Motor neuron (in vitro differentiated cells): ENCODE data around the gene ZFAND3. TPM values are rescaled to one million over a fixed set of nuclear protein-coding genes. Genes with fewer than 3 reads are reported as not detected.

Experiments
- ATAC-seq, 8 experiments: fragments of 200-7000 bp; cut with Tn5 transposase; replicated peaks in 6 of 8; 2 replicates each; pipeline ENCODE4 v1.8.0; 2021; ENCODE audit warnings: mild to moderate bottlenecking in 8 of 8, moderate library complexity in 8 of 8
- H3K27ac ChIP-seq, 2 donors: fragments of 250-450 bp; sonication (Bioruptor Pico); 2 replicates each; pipeline ENCODE4 v1.9.0; 2021; ENCODE audit warnings: antibody characterized with exemption in 2 of 2, mild to moderate bottlenecking in 2 of 2, moderate library complexity in 1 of 2
- H3K4me1 ChIP-seq, 2 donors: fragments of 250-450 bp; sonication (Bioruptor Pico); replicated peaks in 1 of 2; 2 replicates each; pipeline ENCODE4 v1.6.1; 2021; ENCODE audit warnings: antibody characterized with exemption in 2 of 2, mild to moderate bottlenecking in 2 of 2, moderate library complexity in 1 of 2
- H3K4me3 ChIP-seq, 5 donors: fragments of 250-450 bp; sonication (Bioruptor Pico); 2 replicates each; pipeline ENCODE4 v1.9.0; 2021; ENCODE audit warnings: antibody characterized with exemption in 5 of 5, mild to moderate bottlenecking in 5 of 5, moderate library complexity in 4 of 5
- WGBS, 10 experiments: fragments of 450-650 bp; shearing (Covaris generic); methylation state at CpG; one replicate each; pipeline ENCODE4 v1.0.0; 2022; 5-methylcytosine and 5-hydroxymethylcytosine counted together
- in situ Hi-C, 9 experiments: fragments of 400-800 bp; cut with MboI; loops; one replicate each; pipeline ENCODE4 v1.15.0; 2021; ENCODE audit warnings: low sequenced_read_pairs in 9 of 9, low pct_unique_long_range_greater_than_20kb in 2 of 9; ENCODE audit not compliant: unreplicated experiment in 9 of 9
- total RNA-seq, 8 experiments: library from RNA; unstranded; fragments of 300-600 nt; gene quantifications; 2 replicates each; pipeline versions ENCODE4 v1.2.3 to v1.2.4, GENCODE V29; 2022

ZFAND3 gene
- total RNA-seq, 8 experiments from 2014 or later: 21.2 to 54.1 (median 39.2) TPM

GRCh38 chr6:38056361-38056760 is 236.8 kb downstream of the ZFAND3 start:
- ATAC-seq: no peak
- in situ Hi-C loops: no loop called here
- H3K27ac ChIP-seq: no peak overlapping the region
- 72 to 100% (median 91%) methylated on average over 1 to 3 of the region's 3 CpGs; no CpG with 5 or more reads in 1 of the 10 experiments for WGBS, 10 experiments
- no peak overlapping the region for H3K4me3 ChIP-seq
- peaks cover 0 to 1% of the 10 kb centered on the region in 2 donors for H3K4me1 ChIP-seq

GRCh38 chr6:38057994-38058393 is 238.5 kb downstream of the ZFAND3 start:
- Histone ChIP-seq H3K4me3 (no peak overlapping the region), H3K4me1 (no peaks in the 10 kb centered on the region), H3K27ac (no peak overlapping the region)
- ATAC-seq: peak in 7 of 8 experiments; percentile 57 to 99 (median 76)
- in situ Hi-C loops: no loop called here

GRCh38 chr6:38062066-38062465 is 242.5 kb downstream of the ZFAND3 start:
- no peak overlapping the region for H3K27ac ChIP-seq
- WGBS, 10 experiments: 60 to 100% (median 94%) methylated on average over 1 to 3 of the region's 3 CpGs; no CpG with 5 or more reads in 1 of the 10 experiments
- no peak overlapping the region for H3K4me3 ChIP-seq
- H3K4me1 ChIP-seq: no peaks in the 10 kb centered on the region
- in situ Hi-C loops: no loop called here
- ATAC-seq: no peak

- in situ Hi-C loops: no loop called here
- WGBS, 10 experiments: 88 to 100% (median 100%) methylated on average over 1 to 3 of the region's 3 CpGs; no CpG with 5 or more reads in 2 of the 10 experiments
- Histone ChIP-seq H3K4me1 (peaks cover 5 to 12% of the 10 kb centered on the region in 2 donors), H3K27ac (no peak overlapping the region), H3K4me3 (no peak overlapping the region)
- no peak for ATAC-seq
Observed at GRCh38 chr6:38063973-38064372, 244.4 kb downstream of the ZFAND3 start.

- 60 to 100% (median 88%) methylated on average over 1 to 2 of the region's 2 CpGs; no CpG with 5 or more reads in 1 of the 10 experiments for WGBS, 10 experiments
- ATAC-seq: no peak
- H3K4me1 ChIP-seq: peaks cover 8 to 16% of the 10 kb centered on the region in 2 donors
- in situ Hi-C loops: no loop called here
- no peak overlapping the region for H3K4me3 ChIP-seq
- no peak overlapping the region for H3K27ac ChIP-seq
Observed at GRCh38 chr6:38064431-38064830, 244.9 kb downstream of the ZFAND3 start.

GRCh38 chr6:38065734-38066305 is 246.3 kb downstream of the ZFAND3 start:
- peaks cover 8 to 27% of the 10 kb centered on the region in 2 donors for H3K4me1 ChIP-seq
- no peak overlapping the region for H3K4me3 ChIP-seq
- WGBS, 10 experiments: 80 to 100% (median 100%) methylated on average over 1 to 2 of the region's 2 CpGs; no CpG with 5 or more reads in 2 of the 10 experiments
- no peak overlapping the region for H3K27ac ChIP-seq
- in situ Hi-C loops: no loop called here
- no peak for ATAC-seq

GRCh38 chr6:38067263-38067980 is 247.9 kb downstream of the ZFAND3 start:
- no peak for ATAC-seq
- Histone ChIP-seq H3K4me1 (peaks cover 17 to 33% of the 10 kb centered on the region in 2 donors), H3K27ac (no peak overlapping the region), H3K4me3 (no peak overlapping the region)
- WGBS, 10 experiments: 71 to 100% (median 100%) methylated on average over 1 to 2 of the region's 2 CpGs; no CpG with 5 or more reads in 3 of the 10 experiments
- in situ Hi-C loops: no loop called here

- Histone ChIP-seq H3K27ac (no peak overlapping the region), H3K4me3 (no peak overlapping the region), H3K4me1 (peaks cover 23 to 44% of the 10 kb centered on the region in 2 donors)
- 24 to 90% (median 52%) methylated on average over 4 to 7 of the region's 7 CpGs for WGBS, 10 experiments
- peak in 6 of 8 experiments; percentile 33 to 89 (median 40) for ATAC-seq
- in situ Hi-C loops: no loop called here
Observed at GRCh38 chr6:38068854-38069590, 249.5 kb downstream of the ZFAND3 start.

GRCh38 chr6:38077488-38078030 is 258.0 kb downstream of the ZFAND3 start:
- peak in 1 of 8 experiments; percentile 56 for ATAC-seq
- Histone ChIP-seq H3K4me3 (no peak overlapping the region), H3K4me1 (peaks cover 5 to 32% of the 10 kb centered on the region in 2 donors), H3K27ac (no peak overlapping the region)
- WGBS, 10 experiments: 17 to 100% (median 84%) methylated on average over 2 to 4 of the region's 4 CpGs
- in situ Hi-C loops: no loop called here

GRCh38 chr6:38078671-38079070 is 259.1 kb downstream of the ZFAND3 start:
- ATAC-seq: no peak

GRCh38 chr6:38079107-38079506 is 259.6 kb downstream of the ZFAND3 start:
- Histone ChIP-seq H3K4me1 (peaks cover 0 to 22% of the 10 kb centered on the region in 2 donors), H3K4me3 (no peak overlapping the region), H3K27ac (no peak overlapping the region)
- in situ Hi-C loops: no loop called here
- no peak for ATAC-seq
- 100% methylated on average over 1 of the region's 1 CpG; no CpG with 5 or more reads in 4 of the 10 experiments for WGBS, 10 experiments

More at GRCh38 chr6:38078671-38079070, 259.1 kb downstream of the ZFAND3 start:
- in situ Hi-C loops: no loop called here
- 73 to 100% (median 100%) methylated on average over 1 to 4 of the region's 4 CpGs; no CpG with 5 or more reads in 1 of the 10 experiments for WGBS, 10 experiments
- Histone ChIP-seq H3K4me3 (no peak overlapping the region), H3K27ac (no peak overlapping the region), H3K4me1 (peaks cover 0 to 22% of the 10 kb centered on the region in 2 donors)

- WGBS, 10 experiments: 0 to 100% (median 91%) methylated on average over 1 of the region's 1 CpG; no CpG with 5 or more reads in 3 of the 10 experiments
- no peak for ATAC-seq
- H3K4me3 ChIP-seq: no peak overlapping the region
- no peak overlapping the region for H3K27ac ChIP-seq
- peaks cover 0 to 22% of the 10 kb centered on the region in 2 donors for H3K4me1 ChIP-seq
- in situ Hi-C loops: no loop called here
Observed at GRCh38 chr6:38079537-38079936, 260.0 kb downstream of the ZFAND3 start.

- no peak for ATAC-seq
- WGBS, 10 experiments: 59 to 100% (median 84%) methylated on average over 1 to 3 of the region's 3 CpGs; no CpG with 5 or more reads in 1 of the 10 experiments
- no peak overlapping the region for H3K4me3 ChIP-seq
- peaks cover 0 to 22% of the 10 kb centered on the region in 2 donors for H3K4me1 ChIP-seq
- H3K27ac ChIP-seq: no peak overlapping the region
- in situ Hi-C loops: no loop called here
Observed at GRCh38 chr6:38080360-38080759, 260.8 kb downstream of the ZFAND3 start.
